DOHH2 (cell line): Measurements from ENCODE around the gene ACTN1.

Experiments
- H3F3A ChIP-seq: fragments of 200-600 bp; sonication (generic), shearing (Covaris generic); 2 replicates; pipeline ENCODE4 v1.6.0; 2016; ENCODE audit warnings: antibody characterized with exemption, mild to moderate bottlenecking; ENCODE audit not compliant: control insufficient read depth, insufficient read depth
- H3K27ac ChIP-seq: fragments of 200-600 bp; sonication (generic); 2 replicates; pipeline ENCODE4 v1.5.1; 2014; ENCODE audit warnings: low read depth, mild to moderate bottlenecking, low read length, moderate library complexity
- H3K27me3 ChIP-seq: fragments of 200-600 bp; sonication (generic); 2 replicates; pipeline ENCODE4 v1.6.1; 2014; ENCODE audit warnings: mild to moderate bottlenecking, low read length, mixed read lengths; ENCODE audit not compliant: control insufficient read depth
- H3K36me3 ChIP-seq: fragments of 200-600 bp; sonication (generic); 2 replicates; pipeline ENCODE4 v1.6.1; 2014; ENCODE audit warnings: mild to moderate bottlenecking, low read length, moderate library complexity, mixed read lengths; ENCODE audit not compliant: control insufficient read depth
- H3K4me1 ChIP-seq: fragments of 200-600 bp; sonication (generic); 2 replicates; pipeline ENCODE4 v1.6.1; 2014; ENCODE audit warnings: mild to moderate bottlenecking, low read length, mixed read lengths; ENCODE audit not compliant: control insufficient read depth
- H3K4me2 ChIP-seq: fragments of 200-600 bp; sonication (generic); 2 replicates; pipeline ENCODE4 v1.6.0; 2014; ENCODE audit warnings: mild to moderate bottlenecking, low read length, moderate library complexity
- H3K4me3 ChIP-seq: fragments of 200-600 bp; sonication (generic); 2 replicates; pipeline ENCODE4 v1.5.1; 2014; ENCODE audit warnings: mild to moderate bottlenecking, low read length, mixed read lengths
- H3K79me2 ChIP-seq: fragments of 200-600 bp; sonication (generic); 2 replicates; pipeline ENCODE4 v1.6.1; 2014; ENCODE audit warnings: mild to moderate bottlenecking, low read length, mixed read lengths; ENCODE audit not compliant: control insufficient read depth
- H3K9me2 ChIP-seq: fragments of 200-600 bp; sonication (generic); replicated peaks from 2 replicates; pipeline ENCODE4 v1.6.1; 2014; ENCODE audit warnings: mild to moderate bottlenecking, low read length, mixed read lengths; ENCODE audit not compliant: control insufficient read depth
- H3K9me3 ChIP-seq: fragments of 200-600 bp; sonication (generic); 2 replicates; pipeline ENCODE4 v1.6.1; 2014; ENCODE audit warnings: antibody characterized with exemption, low read length, mixed read lengths; ENCODE audit not compliant: control insufficient read depth, insufficient read depth
- H4K20me1 ChIP-seq: fragments of 200-600 bp; sonication (generic); 2 replicates; pipeline ENCODE4 v1.6.0; 2014; ENCODE audit warnings: low read depth, mild to moderate bottlenecking, antibody characterized with exemption, low read length, moderate library complexity; ENCODE audit not compliant: control insufficient read depth, insufficient read depth
- CTCF ChIP-seq: fragments of 200-600 bp; sonication (generic); IDR thresholded peaks from one replicate; pipeline ENCODE4 v1.5.1; 2014; ENCODE audit warnings: antibody characterized with exemption, mild to moderate bottlenecking, low read depth, low read length; ENCODE audit not compliant: poor library complexity, severe bottlenecking
- EZH2phosphoT487 ChIP-seq: fragments of 200-600 bp; sonication (generic); IDR thresholded peaks from 2 replicates; pipeline ENCODE4 v1.6.1; 2017; ENCODE audit warnings: borderline replicate concordance, mild to moderate bottlenecking, antibody characterized with exemption, low read length, moderate library complexity, mixed read lengths

Gene ACTN1

GRCh38 chr14:68934066-68934465, 45.0 kb downstream of the ACTN1 start:
- Histone ChIP-seq H3K9me3 (no peaks in the 10 kb centered on the region), H3K4me2 (no peak overlapping the region), H3K4me1 (no peaks in the 10 kb centered on the region), H3K27ac (no peak overlapping the region), H3K27me3 (peaks cover 7% of the 10 kb centered on the region), H3K4me3 (no peak overlapping the region), H3K9me2 (no peaks in the 10 kb centered on the region), H3K79me2 (no peaks in the 10 kb centered on the region), H3K36me3 (no peaks in the 10 kb centered on the region), H4K20me1 (no peaks in the 10 kb centered on the region), H3F3A (no peaks in the 10 kb centered on the region)
- no peak for TF ChIP-seq EZH2phosphoT487
- TF ChIP-seq CTCF, result no peak

GRCh38 chr14:68932686-68933085, 46.4 kb downstream of the ACTN1 start:
- Histone ChIP-seq H3K4me2 (no peak overlapping the region), H3K4me3 (no peak overlapping the region), H3F3A (no peaks in the 10 kb centered on the region), H3K9me3 (no peaks in the 10 kb centered on the region), H3K79me2 (no peaks in the 10 kb centered on the region), H4K20me1 (no peaks in the 10 kb centered on the region), H3K27me3 (peaks cover 7% of the 10 kb centered on the region), H3K36me3 (no peaks in the 10 kb centered on the region), H3K9me2 (no peaks in the 10 kb centered on the region), H3K4me1 (no peaks in the 10 kb centered on the region), H3K27ac (no peak overlapping the region)
- TF ChIP-seq CTCF (no peak), EZH2phosphoT487 (no peak)

GRCh38 chr14:68932231-68932630, 46.9 kb downstream of the ACTN1 start:
- Histone ChIP-seq H3F3A (no peaks in the 10 kb centered on the region), H3K4me3 (no peak overlapping the region), H3K9me2 (no peaks in the 10 kb centered on the region), H3K79me2 (no peaks in the 10 kb centered on the region), H3K4me2 (no peak overlapping the region), H3K27me3 (peaks cover 8% of the 10 kb centered on the region), H3K36me3 (no peaks in the 10 kb centered on the region), H4K20me1 (no peaks in the 10 kb centered on the region), H3K4me1 (no peaks in the 10 kb centered on the region), H3K9me3 (no peaks in the 10 kb centered on the region), H3K27ac (no peak overlapping the region)
- TF ChIP-seq CTCF (no peak), EZH2phosphoT487 (no peak)
